ENCODE measurements around the gene SEC24C.
"Not testable (repeated sequence)": the region's sequence is repeated elsewhere in the genome, so short reads cannot be mapped to it uniquely, and the experiment has no call there.

Gene SEC24C

GRCh38 chr10:73785721-73786511 lies 41.7 kb downstream of the SEC24C start:
- peaks cover 15% of the 10 kb centered on the region for H3K36me3 ChIP-seq (ENCODE audit: control insufficient read depth, insufficient read depth, low read length)
- H3K27me3 ChIP-seq (replicated peaks; ENCODE audit: control insufficient read depth, insufficient read depth, low read length): no peaks in the 10 kb centered on the region
- TF ChIP-seq, protein P1, sequence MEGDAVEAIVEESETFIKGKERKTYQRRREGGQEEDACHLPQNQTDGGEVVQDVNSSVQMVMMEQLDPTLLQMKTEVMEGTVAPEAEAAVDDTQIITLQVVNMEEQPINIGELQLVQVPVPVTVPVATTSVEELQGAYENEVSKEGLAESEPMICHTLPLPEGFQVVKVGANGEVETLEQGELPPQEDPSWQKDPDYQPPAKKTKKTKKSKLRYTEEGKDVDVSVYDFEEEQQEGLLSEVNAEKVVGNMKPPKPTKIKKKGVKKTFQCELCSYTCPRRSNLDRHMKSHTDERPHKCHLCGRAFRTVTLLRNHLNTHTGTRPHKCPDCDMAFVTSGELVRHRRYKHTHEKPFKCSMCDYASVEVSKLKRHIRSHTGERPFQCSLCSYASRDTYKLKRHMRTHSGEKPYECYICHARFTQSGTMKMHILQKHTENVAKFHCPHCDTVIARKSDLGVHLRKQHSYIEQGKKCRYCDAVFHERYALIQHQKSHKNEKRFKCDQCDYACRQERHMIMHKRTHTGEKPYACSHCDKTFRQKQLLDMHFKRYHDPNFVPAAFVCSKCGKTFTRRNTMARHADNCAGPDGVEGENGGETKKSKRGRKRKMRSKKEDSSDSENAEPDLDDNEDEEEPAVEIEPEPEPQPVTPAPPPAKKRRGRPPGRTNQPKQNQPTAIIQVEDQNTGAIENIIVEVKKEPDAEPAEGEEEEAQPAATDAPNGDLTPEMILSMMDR (IDR thresholded peaks at IDR 0.05; ENCODE audit: insufficient read depth, low read length, poor library complexity, severe bottlenecking): no peak
- DNase-seq (ENCODE audit: extremely low read depth, insufficient read length): peak; percentile 60
- peak overlapping the region; percentile 92 for H3K4me3 ChIP-seq (replicated peaks; ENCODE audit: low read depth, low read length)

- TF ChIP-seq, protein P1 (IDR thresholded peaks at IDR 0.05; ENCODE audit: insufficient read depth, low read length, poor library complexity, severe bottlenecking): no peak
- H3K27me3 ChIP-seq (replicated peaks; ENCODE audit: control insufficient read depth, insufficient read depth, low read length): no peaks in the 10 kb centered on the region
- peak overlapping the region; percentile 92 for H3K4me3 ChIP-seq (replicated peaks; ENCODE audit: low read depth, low read length)
- peaks cover 20% of the 10 kb centered on the region for H3K36me3 ChIP-seq (ENCODE audit: control insufficient read depth, insufficient read depth, low read length)
- no peak for DNase-seq (ENCODE audit: extremely low read depth, insufficient read length)
These were observed 42.3 kb downstream of the SEC24C start for GRCh38 chr10:73786512-73786885.

- H3K36me3 ChIP-seq (ENCODE audit: control insufficient read depth, insufficient read depth, low read length): peaks cover 27% of the 10 kb centered on the region
- DNase-seq (ENCODE audit: extremely low read depth, insufficient read length); H3K27me3 ChIP-seq (replicated peaks; ENCODE audit: control insufficient read depth, insufficient read depth, low read length); H3K4me3 ChIP-seq (replicated peaks; ENCODE audit: low read depth, low read length): not testable (repeated sequence)
These were observed 43.0 kb downstream of the SEC24C start for GRCh38 chr10:73787031-73787800.

DNA sequence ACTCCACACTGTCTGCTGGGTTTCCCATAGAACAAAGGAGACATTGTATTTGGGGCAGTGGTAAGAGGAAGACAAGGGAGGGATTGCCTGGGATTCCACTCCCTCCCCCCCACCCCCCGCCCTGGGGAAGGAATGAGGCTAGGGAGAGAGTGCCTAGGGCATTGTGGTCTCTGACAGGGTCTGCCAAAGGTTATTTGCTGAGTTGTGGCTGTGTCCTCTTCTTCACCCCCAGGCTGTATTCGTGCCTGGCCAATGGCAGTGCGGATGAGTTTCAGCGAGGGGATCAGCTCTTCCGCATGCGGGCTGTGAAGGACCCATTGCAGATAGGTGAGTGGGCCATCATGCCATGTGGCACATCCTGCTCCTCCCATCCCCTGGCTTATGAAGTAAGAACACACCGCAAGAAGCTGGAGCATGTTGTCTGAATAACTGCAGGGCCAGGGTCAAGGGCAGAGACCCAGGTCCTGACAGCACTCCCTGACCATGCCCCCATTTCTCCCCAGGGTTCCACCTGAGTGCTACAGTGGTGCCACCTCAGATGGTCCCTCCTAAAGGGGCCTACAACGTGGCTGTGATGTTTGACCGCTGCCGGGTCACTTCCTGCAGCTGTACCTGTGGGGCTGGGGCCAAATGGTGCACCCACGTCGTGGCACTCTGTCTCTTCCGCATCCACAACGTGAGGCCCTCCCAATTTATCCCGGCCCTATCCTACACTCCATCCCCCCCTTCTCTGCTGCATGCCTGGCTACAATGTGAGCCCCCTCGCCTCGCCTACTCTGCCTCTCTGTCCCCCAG lies 44.9 kb downstream of the SEC24C start:
- Histone ChIP-seq H3K36me3 (ENCODE audit: control insufficient read depth, insufficient read depth, low read length) (peaks cover 42% of the 10 kb centered on the region), H3K27me3 (replicated peaks; ENCODE audit: control insufficient read depth, insufficient read depth, low read length) (no peaks in the 10 kb centered on the region), H3K4me3 (replicated peaks; ENCODE audit: low read depth, low read length) (no peak overlapping the region)
- TF ChIP-seq, protein P1 (IDR thresholded peaks at IDR 0.05; ENCODE audit: insufficient read depth, low read length, poor library complexity, severe bottlenecking): no peak
- DNase-seq (ENCODE audit: extremely low read depth, insufficient read length): no peak

GRCh38 chr10:73789659-73790055 lies 45.5 kb downstream of the SEC24C start:
- DNase-seq (ENCODE audit: extremely low read depth, insufficient read length): no peak
- H3K4me3 ChIP-seq (replicated peaks; ENCODE audit: low read depth, low read length): no peak overlapping the region
- no peaks in the 10 kb centered on the region for H3K27me3 ChIP-seq (replicated peaks; ENCODE audit: control insufficient read depth, insufficient read depth, low read length)
- TF ChIP-seq, protein P1 (IDR thresholded peaks at IDR 0.05; ENCODE audit: insufficient read depth, low read length, poor library complexity, severe bottlenecking): no peak
- H3K36me3 ChIP-seq (ENCODE audit: control insufficient read depth, insufficient read depth, low read length): peaks cover 47% of the 10 kb centered on the region

All from GM06990 (cell line).